HepG2 (cell line): Measurements from ENCODE around the gene GPRC5B. TPM values are rescaled to one million over a fixed set of nuclear protein-coding genes. Genes with fewer than 3 reads are reported as not detected.
A peak's percentile ranks its signal among the peaks of the same experiment; 100 is the strongest.

Experiments
- ATF2 ChIP-seq: sonication (generic); formaldehyde crosslinking; IDR thresholded peaks from 2 replicates; pipeline ENCODE4 v1.4.0; 2020; ENCODE audit warnings: missing genetic modification reagents
- CBFB ChIP-seq: sonication (generic); formaldehyde crosslinking; IDR thresholded peaks from 2 replicates; pipeline ENCODE4 v1.4.0; 2020; ENCODE audit warnings: missing genetic modification reagents
- ERF ChIP-seq: IDR thresholded peaks from 2 replicates; pipeline ENCODE4 v1.6.1; 2018; ENCODE audit warnings: missing biosample characterization, missing genetic modification reagents
- HNRNPH1 ChIP-seq: fragments of 200-400 bp; formaldehyde crosslinking; optimal IDR thresholded peaks from 2 replicates; pipeline ENCODE3; 2017; ENCODE audit warnings: mild to moderate bottlenecking, low read depth, low read length
- JUN ChIP-seq: sonication (generic); formaldehyde crosslinking; IDR thresholded peaks from 2 replicates; pipeline ENCODE4 v1.4.0; 2020; ENCODE audit warnings: mild to moderate bottlenecking, missing genetic modification reagents
- NR1H2 ChIP-seq: sonication (generic); formaldehyde crosslinking; IDR thresholded peaks from 2 replicates; pipeline ENCODE4 v1.8.1; 2022; ENCODE audit warnings: low read depth, missing genetic modification reagents, borderline replicate concordance
- RARA ChIP-seq: IDR thresholded peaks from 2 replicates; pipeline ENCODE4 v1.6.1; 2016; ENCODE audit warnings: missing genetic modification reagents, missing compliant biosample characterization
- RBM39 ChIP-seq: fragments of 200-400 bp; formaldehyde crosslinking; IDR thresholded peaks from one replicate; pipeline ENCODE4 v1.6.1; 2018; ENCODE audit warnings: antibody characterized with exemption, mild to moderate bottlenecking, low read depth, low read length; ENCODE audit not compliant: poor library complexity, severe bottlenecking
- SP4 ChIP-seq: sonication (generic); formaldehyde crosslinking; IDR thresholded peaks from 2 replicates; pipeline ENCODE4 v1.8.1; 2023; ENCODE audit warnings: mild to moderate bottlenecking, missing genetic modification reagents
- SRY ChIP-seq: sonication (generic); formaldehyde crosslinking; IDR thresholded peaks from 2 replicates; pipeline ENCODE4 v1.8.0; 2022; ENCODE audit warnings: mild to moderate bottlenecking, missing genetic modification reagents
- YEATS2 ChIP-seq: sonication (generic); formaldehyde crosslinking; IDR thresholded peaks from 2 replicates; pipeline ENCODE4 v1.4.0; 2020; ENCODE audit warnings: missing genetic modification reagents, borderline replicate concordance
- ZNF121 ChIP-seq: sonication (generic); formaldehyde crosslinking; IDR thresholded peaks from 2 replicates; pipeline ENCODE4 v1.5.0; 2020; ENCODE audit warnings: mild to moderate bottlenecking, missing genetic modification reagents
- ZNF180 ChIP-seq: sonication (generic); formaldehyde crosslinking; IDR thresholded peaks from 2 replicates; pipeline ENCODE4 v1.4.0; 2020; ENCODE audit warnings: low read depth, missing genetic modification reagents, borderline replicate concordance
- ZNF274 ChIP-seq: sonication (generic); formaldehyde crosslinking; IDR thresholded peaks from 2 replicates; pipeline ENCODE4 v1.5.1; 2020; ENCODE audit warnings: mild to moderate bottlenecking, missing genetic modification reagents
- ZNF33A ChIP-seq: sonication (generic); formaldehyde crosslinking; IDR thresholded peaks from 2 replicates; pipeline ENCODE4 v1.5.1; 2020; ENCODE audit warnings: missing genetic modification reagents, mild to moderate bottlenecking, moderate library complexity, borderline replicate concordance
- ZNF414 ChIP-seq: sonication (generic); formaldehyde crosslinking; IDR thresholded peaks from 2 replicates; pipeline ENCODE4 v1.5.0; 2020; ENCODE audit warnings: missing genetic modification reagents
- ZNF556 ChIP-seq: sonication (generic); formaldehyde crosslinking; IDR thresholded peaks from 2 replicates; pipeline ENCODE4 v1.4.0; 2020; ENCODE audit warnings: mild to moderate bottlenecking, missing genetic modification reagents, borderline replicate concordance
- ZNF598 ChIP-seq: sonication (generic); formaldehyde crosslinking; IDR thresholded peaks from 2 replicates; pipeline ENCODE4 v1.5.1; 2020; ENCODE audit warnings: mild to moderate bottlenecking, missing genetic modification reagents, borderline replicate concordance
- ZNF691 ChIP-seq: sonication (generic); formaldehyde crosslinking; IDR thresholded peaks from 2 replicates; pipeline ENCODE4 v1.4.0; 2020; ENCODE audit warnings: missing genetic modification reagents, low read depth, mild to moderate bottlenecking, borderline replicate concordance
- polyA plus RNA-seq, 8 experiments: library from polyadenylated mRNA; depleted of rRNA in 3 of 8; stranded (reverse) in 7 of 8; unstranded in 1 of 8; fragments of >200 nt; fragmentation: Illumina TruSeq in 4 of 8; extraction: Trizol in 4 of 8; gene quantifications; 2 replicates each; pipeline versions ENCODE4 v1.2.1 to v1.2.3, GENCODE V29; 2011 to 2016; ENCODE audit warnings: low read depth in 4 of 8, missing spikeins in 1 of 8, mixed read lengths in 1 of 8; ENCODE audit not compliant: insufficient read depth in 1 of 8
- total RNA-seq, 5 experiments: library from RNA; depleted of rRNA; stranded (reverse); fragments of >200 nt; fragmentation: Illumina TruSeq; extraction: Trizol; gene quantifications; 2 replicates each; pipeline ENCODE4 v1.2.3, GENCODE V29; 2016; ENCODE audit warnings: low read depth in 1 of 5
- TF ChIP-seq, protein P1 (sequence below): sonication (generic); formaldehyde crosslinking; IDR thresholded peaks from 2 replicates; pipeline ENCODE4 v1.4.0; 2020; ENCODE audit warnings: missing genetic modification reagents, borderline replicate concordance
- TF ChIP-seq, protein P2 (sequence below): IDR thresholded peaks from 2 replicates; pipeline ENCODE4 v1.6.1; 2016; ENCODE audit warnings: low read depth, borderline replicate concordance

Gene GPRC5B
- total and polyA plus RNA-seq, 2 of the 13 experiments (the other 11 are each of a cell fraction or from before 2014, with no cell fraction given): 0.46 to 0.53 TPM

GRCh38 chr16:19907161-19907992 lies 22.7 kb upstream of the GPRC5B start (continued):
- TF ChIP-seq ZNF414 (CRISPR knock-in tag) (no peak), ZNF121 (no peak), HNRNPH1 (no peak), NR1H2 (no peak), ERF (peak; percentile 77), SP4 (CRISPR knock-in tag) (0 out of 2 replicates have a peak, but pooled peaks have one; percentile 8), ZNF274 (CRISPR knock-in tag) (peak; percentile 81; the same call in 1 of the 2 replicates), ZNF691 (0 out of 2 replicates have a peak, but pooled peaks have one; percentile 21), SRY (CRISPR knock-in tag) (no peak), JUN (no peak), ZNF180 (CRISPR knock-in tag) (no peak), YEATS2 (CRISPR knock-in tag) (0 out of 2 replicates have a peak, but pooled peaks have one; percentile 25), ZNF556 (CRISPR knock-in tag) (0 out of 2 replicates have a peak, but pooled peaks have one; percentile 48), CBFB (CRISPR knock-in tag) (peak; percentile 69; the same call in 1 of the 2 replicates), ZNF33A (no peak), RARA (CRISPR knock-in tag) (0 out of 2 replicates have a peak, but pooled peaks have one; percentile 15), ZNF598 (0 out of 2 replicates have a peak, but pooled peaks have one; percentile 53), ATF2 (0 out of 2 replicates have a peak, but pooled peaks have one; percentile 53), RBM39 (peak; percentile 58)
- TF ChIP-seq, protein P1, sequence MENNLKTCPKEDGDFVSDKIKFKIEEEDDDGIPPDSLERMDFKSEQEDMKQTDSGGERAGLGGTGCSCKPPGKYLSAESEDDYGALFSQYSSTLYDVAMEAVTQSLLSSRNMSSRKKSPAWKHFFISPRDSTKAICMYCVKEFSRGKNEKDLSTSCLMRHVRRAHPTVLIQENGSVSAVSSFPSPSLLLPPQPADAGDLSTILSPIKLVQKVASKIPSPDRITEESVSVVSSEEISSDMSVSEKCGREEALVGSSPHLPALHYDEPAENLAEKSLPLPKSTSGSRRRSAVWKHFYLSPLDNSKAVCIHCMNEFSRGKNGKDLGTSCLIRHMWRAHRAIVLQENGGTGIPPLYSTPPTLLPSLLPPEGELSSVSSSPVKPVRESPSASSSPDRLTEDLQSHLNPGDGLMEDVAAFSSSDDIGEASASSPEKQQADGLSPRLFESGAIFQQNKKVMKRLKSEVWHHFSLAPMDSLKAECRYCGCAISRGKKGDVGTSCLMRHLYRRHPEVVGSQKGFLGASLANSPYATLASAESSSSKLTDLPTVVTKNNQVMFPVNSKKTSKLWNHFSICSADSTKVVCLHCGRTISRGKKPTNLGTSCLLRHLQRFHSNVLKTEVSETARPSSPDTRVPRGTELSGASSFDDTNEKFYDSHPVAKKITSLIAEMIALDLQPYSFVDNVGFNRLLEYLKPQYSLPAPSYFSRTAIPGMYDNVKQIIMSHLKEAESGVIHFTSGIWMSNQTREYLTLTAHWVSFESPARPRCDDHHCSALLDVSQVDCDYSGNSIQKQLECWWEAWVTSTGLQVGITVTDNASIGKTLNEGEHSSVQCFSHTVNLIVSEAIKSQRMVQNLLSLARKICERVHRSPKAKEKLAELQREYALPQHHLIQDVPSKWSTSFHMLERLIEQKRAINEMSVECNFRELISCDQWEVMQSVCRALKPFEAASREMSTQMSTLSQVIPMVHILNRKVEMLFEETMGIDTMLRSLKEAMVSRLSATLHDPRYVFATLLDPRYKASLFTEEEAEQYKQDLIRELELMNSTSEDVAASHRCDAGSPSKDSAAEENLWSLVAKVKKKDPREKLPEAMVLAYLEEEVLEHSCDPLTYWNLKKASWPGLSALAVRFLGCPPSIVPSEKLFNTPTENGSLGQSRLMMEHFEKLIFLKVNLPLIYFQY (CRISPR knock-in tag): 0 out of 2 replicates have a peak, but pooled peaks have one; percentile 55
- TF ChIP-seq, protein P2, sequence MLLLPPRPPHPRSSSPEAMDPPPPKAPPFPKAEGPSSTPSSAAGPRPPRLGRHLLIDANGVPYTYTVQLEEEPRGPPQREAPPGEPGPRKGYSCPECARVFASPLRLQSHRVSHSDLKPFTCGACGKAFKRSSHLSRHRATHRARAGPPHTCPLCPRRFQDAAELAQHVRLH (CRISPR knock-in tag): peak; percentile 63; the same call in 1 of the 2 replicates
